Measurements from ENCODE around the gene ECHS1.

- TF ChIP-seq POLR2A (IDR thresholded peaks at IDR 0.05) (no peak), CTCF (IDR thresholded peaks at IDR 0.05) (no peak)
Observed at GRCh38 chr10:133338080-133339071, 34.8 kb downstream of the ECHS1 start.

All from stomach (tissue), 4 donors.